Measurements from ENCODE around the gene ARHGEF26.

DNA sequence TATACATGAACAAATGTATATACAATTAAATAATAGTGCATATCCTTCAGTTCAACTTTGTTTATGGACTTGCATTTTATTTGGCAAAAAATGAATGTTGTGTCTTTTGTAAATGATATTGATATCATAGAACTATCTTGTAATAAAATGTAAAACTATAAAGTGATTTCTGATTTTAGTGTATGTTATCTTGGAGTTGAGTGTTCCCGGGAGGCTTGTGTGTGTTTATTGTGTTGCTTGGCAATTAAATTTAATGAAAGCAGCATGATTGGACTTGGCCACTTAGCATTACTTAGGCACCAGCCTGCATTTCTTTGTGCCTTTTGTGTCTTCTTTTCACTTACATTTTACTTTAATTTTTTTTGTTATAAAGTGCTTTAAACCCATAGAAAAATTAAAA lies 10.6 kb downstream of the ARHGEF26 start:
- TF ChIP-seq, protein P1, sequence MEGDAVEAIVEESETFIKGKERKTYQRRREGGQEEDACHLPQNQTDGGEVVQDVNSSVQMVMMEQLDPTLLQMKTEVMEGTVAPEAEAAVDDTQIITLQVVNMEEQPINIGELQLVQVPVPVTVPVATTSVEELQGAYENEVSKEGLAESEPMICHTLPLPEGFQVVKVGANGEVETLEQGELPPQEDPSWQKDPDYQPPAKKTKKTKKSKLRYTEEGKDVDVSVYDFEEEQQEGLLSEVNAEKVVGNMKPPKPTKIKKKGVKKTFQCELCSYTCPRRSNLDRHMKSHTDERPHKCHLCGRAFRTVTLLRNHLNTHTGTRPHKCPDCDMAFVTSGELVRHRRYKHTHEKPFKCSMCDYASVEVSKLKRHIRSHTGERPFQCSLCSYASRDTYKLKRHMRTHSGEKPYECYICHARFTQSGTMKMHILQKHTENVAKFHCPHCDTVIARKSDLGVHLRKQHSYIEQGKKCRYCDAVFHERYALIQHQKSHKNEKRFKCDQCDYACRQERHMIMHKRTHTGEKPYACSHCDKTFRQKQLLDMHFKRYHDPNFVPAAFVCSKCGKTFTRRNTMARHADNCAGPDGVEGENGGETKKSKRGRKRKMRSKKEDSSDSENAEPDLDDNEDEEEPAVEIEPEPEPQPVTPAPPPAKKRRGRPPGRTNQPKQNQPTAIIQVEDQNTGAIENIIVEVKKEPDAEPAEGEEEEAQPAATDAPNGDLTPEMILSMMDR (conservative IDR thresholded peaks at IDR 0.05; ENCODE audit: low read depth in 2 of 2) = no peak
- TF ChIP-seq POLR2AphosphoS5 (IDR thresholded peaks at IDR 0.05; ENCODE audit: low read depth) (no peak), EZH2 (IDR thresholded peaks at IDR 0.05; ENCODE audit: low read depth, unreplicated experiment) (no peak), JUNB (IDR thresholded peaks at IDR 0.05; ENCODE audit: unreplicated experiment) (no peak), REST (IDR thresholded peaks at IDR 0.05; ENCODE audit: unreplicated experiment) (no peak)

Data from GM23338 (cell line).